ENCODE results near the gene OSGEPL1.

Gene OSGEPL1

GRCh38 chr2:189700681-189701080, 61.9 kb downstream of the OSGEPL1 start:
- DNase-seq (ENCODE audit: insufficient read length, low spot score): no peak
- TF ChIP-seq PAX5 (IDR thresholded peaks at IDR 0.05; ENCODE audit: insufficient read depth, low read length, severe bottlenecking): no peak
- TF ChIP-seq SPI1 (IDR thresholded peaks at IDR 0.05; ENCODE audit: low read depth, low read length): no peak
- TF ChIP-seq POLR2A (IDR thresholded peaks at IDR 0.05; ENCODE audit: low read depth, low read length): no peak
- TF ChIP-seq TAF1 (IDR thresholded peaks at IDR 0.05; ENCODE audit: low read depth, low read length): no peak
- no peak for TF ChIP-seq POLR2AphosphoS5 (IDR thresholded peaks at IDR 0.05; ENCODE audit: low read depth, low read length)
- no peak for TF ChIP-seq POU2F2 (IDR thresholded peaks at IDR 0.05; ENCODE audit: low read depth, low read length)
- no peak for FAIRE-seq

- FAIRE-seq (no peak), DNase-seq (ENCODE audit: insufficient read length, low spot score) (no peak)
- TF ChIP-seq POLR2AphosphoS5 (IDR thresholded peaks at IDR 0.05; ENCODE audit: low read depth, low read length) (no peak), POU2F2 (IDR thresholded peaks at IDR 0.05; ENCODE audit: low read depth, low read length) (no peak), POLR2A (IDR thresholded peaks at IDR 0.05; ENCODE audit: low read depth, low read length) (no peak), SPI1 (IDR thresholded peaks at IDR 0.05; ENCODE audit: low read depth, low read length) (no peak), PAX5 (IDR thresholded peaks at IDR 0.05; ENCODE audit: insufficient read depth, low read length, severe bottlenecking) (no peak), TAF1 (IDR thresholded peaks at IDR 0.05; ENCODE audit: low read depth, low read length) (no peak)
These were observed 64.3 kb downstream of the OSGEPL1 start for GRCh38 chr2:189698020-189698887.

Measured in GM12891 (cell line).